K562 (cell line): ENCODE measurements around the gene ADGRL3.

Source experiments
- CAMTA2 ChIP-seq: fragments of 250-450 bp; sonication (Bioruptor Pico); conservative IDR thresholded peaks from 2 replicates; pipeline ENCODE4 v1.5.1; 2022
- HIVEP1 ChIP-seq: fragments of 250-450 bp; sonication (Bioruptor Pico); IDR thresholded peaks from 2 replicates; pipeline ENCODE4 v1.4.0; 2020; ENCODE audit warnings: mild to moderate bottlenecking
- JUND ChIP-seq, 2 experiments: IDR thresholded peaks; 2 replicates in 1 of 2; 3 replicates in 1 of 2; pipeline ENCODE4 v1.6.1; 2011; ENCODE audit warnings: borderline replicate concordance in 2 of 2, low read depth in 2 of 2, low read length in 2 of 2, improper control_type of control experiment in 1 of 2, missing biosample characterization in 1 of 2, missing genetic modification characterization in 1 of 2, missing genetic modification reagents in 1 of 2
- KDM4B ChIP-seq, 2 experiments: fragments of 450-650 bp in 1 of 2; sonication (generic) in 1 of 2; IDR thresholded peaks; 2 replicates each; pipeline ENCODE4 v1.6.1; 2016 to 2017; ENCODE audit warnings: borderline replicate concordance in 2 of 2, antibody characterized with exemption in 1 of 2, low read depth in 1 of 2, mild to moderate bottlenecking in 1 of 2
- PPARD ChIP-seq: fragments of 250-450 bp; sonication (Bioruptor Pico); IDR thresholded peaks from 2 replicates; pipeline ENCODE4 v1.8.0; 2022; ENCODE audit warnings: inconsistent platforms, mild to moderate bottlenecking, moderate library complexity
- SREBF2 ChIP-seq: sonication (generic); formaldehyde crosslinking; IDR thresholded peaks from 2 replicates; pipeline ENCODE4 v1.4.0; 2020; ENCODE audit warnings: mild to moderate bottlenecking, missing genetic modification reagents
- ZNF224 ChIP-seq: sonication (generic); formaldehyde crosslinking; IDR thresholded peaks from 2 replicates; pipeline ENCODE4 v1.8.0; 2022; ENCODE audit warnings: mild to moderate bottlenecking, missing genetic modification reagents
- TF ChIP-seq, protein P1 (sequence below): fragments of 250-450 bp; sonication (Bioruptor Pico); IDR thresholded peaks from 2 replicates; pipeline ENCODE4 v1.5.0; 2020; ENCODE audit warnings: mild to moderate bottlenecking
- TF ChIP-seq, protein P2 (sequence below): sonication (generic); formaldehyde crosslinking; IDR thresholded peaks from 2 replicates; pipeline ENCODE4 v1.8.0; 2022; ENCODE audit warnings: mild to moderate bottlenecking, missing genetic modification reagents
- TF ChIP-seq, protein P3 (sequence below): sonication (generic); formaldehyde crosslinking; IDR thresholded peaks from 2 replicates; pipeline ENCODE4 v1.9.0; 2022; ENCODE audit warnings: mild to moderate bottlenecking, missing genetic modification reagents

DNA sequence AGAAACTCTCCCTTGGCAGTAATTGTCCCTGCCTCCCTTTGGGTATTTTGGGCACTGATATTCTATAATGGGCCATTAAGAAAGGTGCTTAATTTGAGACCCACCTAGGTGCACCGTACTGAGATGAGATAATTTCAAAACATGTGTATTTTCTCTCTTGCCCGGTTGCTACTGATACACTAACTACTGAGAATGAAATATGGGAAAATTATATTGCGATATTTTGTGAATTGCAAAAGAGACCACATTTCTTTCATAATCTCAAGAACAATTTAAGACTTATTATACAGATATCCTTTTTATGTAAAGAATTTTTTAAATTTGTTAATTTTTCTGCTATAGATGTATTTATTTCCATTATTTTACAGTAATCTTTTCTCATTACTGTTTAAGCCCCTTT, 284.9 kb downstream of the ADGRL3 start:
- TF ChIP-seq, protein P1, sequence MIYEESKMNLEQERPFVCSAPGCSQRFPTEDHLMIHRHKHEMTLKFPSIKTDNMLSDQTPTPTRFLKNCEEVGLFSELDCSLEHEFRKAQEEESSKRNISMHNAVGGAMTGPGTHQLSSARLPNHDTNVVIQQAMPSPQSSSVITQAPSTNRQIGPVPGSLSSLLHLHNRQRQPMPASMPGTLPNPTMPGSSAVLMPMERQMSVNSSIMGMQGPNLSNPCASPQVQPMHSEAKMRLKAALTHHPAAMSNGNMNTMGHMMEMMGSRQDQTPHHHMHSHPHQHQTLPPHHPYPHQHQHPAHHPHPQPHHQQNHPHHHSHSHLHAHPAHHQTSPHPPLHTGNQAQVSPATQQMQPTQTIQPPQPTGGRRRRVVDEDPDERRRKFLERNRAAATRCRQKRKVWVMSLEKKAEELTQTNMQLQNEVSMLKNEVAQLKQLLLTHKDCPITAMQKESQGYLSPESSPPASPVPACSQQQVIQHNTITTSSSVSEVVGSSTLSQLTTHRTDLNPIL (CRISPR knock-in tag): no peak
- TF ChIP-seq KDM4B (IDR thresholded peaks at IDR 0.05; ENCODE audit: borderline replicate concordance in 2 of 2, low read depth in 1 of 2) (no peak), SREBF2 (CRISPR knock-in tag) (no peak), CAMTA2 (CRISPR knock-in tag) (no peak), HIVEP1 (CRISPR knock-in tag) (no peak), JUND (IDR thresholded peaks at IDR 0.05; ENCODE audit: borderline replicate concordance, low read depth, low read length) (no peak), JUND (tag; IDR thresholded peaks at IDR 0.05; ENCODE audit: borderline replicate concordance, low read depth, low read length) (no peak), ZNF224 (no peak), PPARD (CRISPR knock-in tag) (no peak)
- TF ChIP-seq, protein P2, sequence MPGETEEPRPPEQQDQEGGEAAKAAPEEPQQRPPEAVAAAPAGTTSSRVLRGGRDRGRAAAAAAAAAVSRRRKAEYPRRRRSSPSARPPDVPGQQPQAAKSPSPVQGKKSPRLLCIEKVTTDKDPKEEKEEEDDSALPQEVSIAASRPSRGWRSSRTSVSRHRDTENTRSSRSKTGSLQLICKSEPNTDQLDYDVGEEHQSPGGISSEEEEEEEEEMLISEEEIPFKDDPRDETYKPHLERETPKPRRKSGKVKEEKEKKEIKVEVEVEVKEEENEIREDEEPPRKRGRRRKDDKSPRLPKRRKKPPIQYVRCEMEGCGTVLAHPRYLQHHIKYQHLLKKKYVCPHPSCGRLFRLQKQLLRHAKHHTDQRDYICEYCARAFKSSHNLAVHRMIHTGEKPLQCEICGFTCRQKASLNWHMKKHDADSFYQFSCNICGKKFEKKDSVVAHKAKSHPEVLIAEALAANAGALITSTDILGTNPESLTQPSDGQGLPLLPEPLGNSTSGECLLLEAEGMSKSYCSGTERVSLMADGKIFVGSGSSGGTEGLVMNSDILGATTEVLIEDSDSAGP (CRISPR knock-in tag): no peak
- TF ChIP-seq, protein P3, sequence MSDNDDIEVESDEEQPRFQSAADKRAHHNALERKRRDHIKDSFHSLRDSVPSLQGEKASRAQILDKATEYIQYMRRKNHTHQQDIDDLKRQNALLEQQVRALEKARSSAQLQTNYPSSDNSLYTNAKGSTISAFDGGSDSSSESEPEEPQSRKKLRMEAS (CRISPR knock-in tag): no peak
